ENCODE results near the gene DDN.

DNA sequence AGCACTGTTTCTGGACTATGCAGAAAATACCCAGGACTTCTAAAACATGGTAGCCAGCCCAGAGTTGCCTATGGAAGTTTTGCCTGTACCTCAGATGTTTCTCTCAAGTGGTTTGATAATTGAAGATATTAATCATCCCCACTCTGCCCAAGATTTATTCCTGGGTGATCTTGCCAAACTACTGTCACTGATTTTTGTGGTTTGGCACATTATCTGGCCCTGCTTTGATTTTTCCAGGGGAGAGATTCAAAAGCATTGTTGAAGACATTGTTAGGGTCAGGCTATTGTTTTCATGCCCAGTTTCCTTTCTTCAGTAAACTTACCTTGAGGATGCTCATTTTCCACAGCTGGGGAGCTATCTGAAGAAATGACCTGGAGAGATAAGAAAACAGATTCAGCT is 13.6 kb upstream of the DDN start:
- TF ChIP-seq, protein P1, sequence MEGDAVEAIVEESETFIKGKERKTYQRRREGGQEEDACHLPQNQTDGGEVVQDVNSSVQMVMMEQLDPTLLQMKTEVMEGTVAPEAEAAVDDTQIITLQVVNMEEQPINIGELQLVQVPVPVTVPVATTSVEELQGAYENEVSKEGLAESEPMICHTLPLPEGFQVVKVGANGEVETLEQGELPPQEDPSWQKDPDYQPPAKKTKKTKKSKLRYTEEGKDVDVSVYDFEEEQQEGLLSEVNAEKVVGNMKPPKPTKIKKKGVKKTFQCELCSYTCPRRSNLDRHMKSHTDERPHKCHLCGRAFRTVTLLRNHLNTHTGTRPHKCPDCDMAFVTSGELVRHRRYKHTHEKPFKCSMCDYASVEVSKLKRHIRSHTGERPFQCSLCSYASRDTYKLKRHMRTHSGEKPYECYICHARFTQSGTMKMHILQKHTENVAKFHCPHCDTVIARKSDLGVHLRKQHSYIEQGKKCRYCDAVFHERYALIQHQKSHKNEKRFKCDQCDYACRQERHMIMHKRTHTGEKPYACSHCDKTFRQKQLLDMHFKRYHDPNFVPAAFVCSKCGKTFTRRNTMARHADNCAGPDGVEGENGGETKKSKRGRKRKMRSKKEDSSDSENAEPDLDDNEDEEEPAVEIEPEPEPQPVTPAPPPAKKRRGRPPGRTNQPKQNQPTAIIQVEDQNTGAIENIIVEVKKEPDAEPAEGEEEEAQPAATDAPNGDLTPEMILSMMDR (IDR thresholded peaks at IDR 0.05; ENCODE audit: extremely low read depth in 1 of 2, insufficient read depth in 1 of 2, low read depth in 1 of 2, low read length in 2 of 2): no peak
- TF ChIP-seq POLR2A (IDR thresholded peaks at IDR 0.05; ENCODE audit: low read depth, low read length) (no peak), POLR2AphosphoS5 (IDR thresholded peaks at IDR 0.05; ENCODE audit: insufficient read depth, low read depth, low read length) (no peak), MYC (IDR thresholded peaks at IDR 0.05; ENCODE audit: low read depth, low read length) (no peak), EZH2 (IDR thresholded peaks at IDR 0.05; ENCODE audit: borderline replicate concordance, low read depth, low read length, severe bottlenecking) (no peak)

All from endothelial cell of umbilical vein (primary cell).